NOMO-1 treated with dmso at 0.1 percent for 144 hours (cell line): Measurements from ENCODE around the gene COA8.

Experiments used
- DNase-seq: peaks from one replicate; lab custom pipeline; 2025; ENCODE audit not compliant: unreplicated experiment; lab: John Stamatoyannopoulos, UW

Gene COA8

DNA sequence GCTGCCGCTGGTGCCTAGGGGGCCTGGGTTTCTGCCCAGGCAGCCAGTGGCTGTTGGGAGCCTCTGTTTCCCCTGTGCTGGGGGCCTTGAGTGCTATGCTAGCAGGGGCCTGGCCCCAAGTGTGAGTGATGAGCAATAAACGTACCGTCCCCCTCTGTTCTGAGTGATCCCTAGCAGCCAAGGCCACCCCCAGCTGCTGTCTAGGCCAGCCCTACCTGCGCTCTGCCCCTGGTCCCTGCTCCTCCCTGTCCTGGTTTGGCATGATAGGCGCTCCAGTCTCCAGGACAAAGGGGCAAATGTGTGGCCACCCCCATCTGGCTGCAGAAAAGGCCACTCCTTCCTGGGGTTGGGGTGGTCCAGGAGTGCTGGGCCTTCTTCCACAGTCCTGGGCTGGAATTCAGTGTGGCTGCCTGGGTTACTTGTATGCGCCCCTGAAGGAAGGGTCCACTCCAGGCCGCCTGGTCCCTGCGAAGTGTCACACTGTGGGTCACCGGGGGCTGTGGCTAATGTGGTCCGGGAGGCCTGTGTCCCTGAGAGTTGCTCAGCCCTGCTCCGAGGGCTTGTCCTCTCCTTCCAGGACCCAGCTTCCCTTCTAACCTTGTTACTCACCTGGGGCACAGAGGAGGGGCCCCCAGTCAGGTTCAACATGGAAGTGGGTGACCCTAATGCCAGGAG, 26.7 kb upstream of the COA8 start:
- no peak for DNase-seq

DNA sequence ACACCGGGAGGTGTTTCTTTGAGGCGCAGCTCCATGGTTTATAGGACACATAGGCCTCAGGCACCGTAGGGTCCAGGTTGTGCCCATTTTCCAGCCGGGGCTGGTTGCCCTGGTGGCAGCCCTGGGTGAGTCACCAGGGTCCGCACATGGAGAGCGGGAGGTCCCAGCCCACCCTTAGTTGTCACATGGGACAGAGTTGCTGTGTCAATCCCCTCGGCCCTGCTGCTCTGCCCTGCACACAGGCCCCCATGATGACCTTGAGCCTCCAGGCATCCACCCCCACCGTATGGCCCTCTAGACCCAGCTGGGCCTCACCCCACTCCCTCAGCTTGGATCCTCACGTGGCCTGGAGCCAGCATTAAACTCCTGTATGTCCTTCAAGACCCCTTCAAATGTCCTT, 26.1 kb upstream of the COA8 start:
- no peak for DNase-seq

DNA sequence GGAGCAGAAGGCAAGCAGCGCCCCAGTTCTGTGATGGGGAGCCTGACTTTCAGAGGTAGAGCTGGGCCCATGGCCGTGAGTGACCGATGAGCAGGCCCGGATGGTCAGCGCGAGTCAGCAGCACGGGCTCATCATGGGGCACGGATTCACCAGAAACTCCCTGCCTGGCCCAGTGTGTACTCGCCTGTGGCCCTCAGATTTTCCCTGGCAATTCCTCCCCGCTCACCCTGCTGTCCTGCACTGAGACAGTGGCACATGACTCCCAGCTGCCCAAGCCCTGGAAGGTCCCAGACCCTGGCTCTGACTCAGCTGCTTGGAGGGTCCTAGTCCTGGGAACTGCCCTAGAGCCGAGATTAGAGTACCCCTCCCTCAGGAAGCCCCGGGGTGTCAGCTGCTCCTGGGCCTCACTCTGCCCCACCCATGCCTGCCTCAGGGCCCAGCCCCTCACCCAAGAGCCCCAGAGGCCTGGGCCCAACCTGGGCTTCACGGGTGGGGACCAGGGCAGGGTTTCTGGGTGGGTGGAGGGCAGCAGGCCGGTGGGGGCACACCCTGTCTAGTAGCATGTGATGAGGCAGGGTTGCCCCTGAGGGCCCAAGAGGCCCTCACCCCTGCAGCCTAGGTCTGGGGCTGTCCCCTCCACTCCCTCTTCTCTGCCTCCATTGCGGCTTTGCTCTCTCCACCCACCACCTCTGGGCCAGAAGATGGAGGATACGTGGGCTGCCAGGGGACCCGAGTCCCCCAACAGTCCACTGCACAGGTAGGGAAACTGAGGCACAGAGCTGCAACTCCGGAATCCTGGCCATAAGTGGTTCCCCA, 25.4 kb upstream of the COA8 start:
- DNase-seq = no peak

DNA sequence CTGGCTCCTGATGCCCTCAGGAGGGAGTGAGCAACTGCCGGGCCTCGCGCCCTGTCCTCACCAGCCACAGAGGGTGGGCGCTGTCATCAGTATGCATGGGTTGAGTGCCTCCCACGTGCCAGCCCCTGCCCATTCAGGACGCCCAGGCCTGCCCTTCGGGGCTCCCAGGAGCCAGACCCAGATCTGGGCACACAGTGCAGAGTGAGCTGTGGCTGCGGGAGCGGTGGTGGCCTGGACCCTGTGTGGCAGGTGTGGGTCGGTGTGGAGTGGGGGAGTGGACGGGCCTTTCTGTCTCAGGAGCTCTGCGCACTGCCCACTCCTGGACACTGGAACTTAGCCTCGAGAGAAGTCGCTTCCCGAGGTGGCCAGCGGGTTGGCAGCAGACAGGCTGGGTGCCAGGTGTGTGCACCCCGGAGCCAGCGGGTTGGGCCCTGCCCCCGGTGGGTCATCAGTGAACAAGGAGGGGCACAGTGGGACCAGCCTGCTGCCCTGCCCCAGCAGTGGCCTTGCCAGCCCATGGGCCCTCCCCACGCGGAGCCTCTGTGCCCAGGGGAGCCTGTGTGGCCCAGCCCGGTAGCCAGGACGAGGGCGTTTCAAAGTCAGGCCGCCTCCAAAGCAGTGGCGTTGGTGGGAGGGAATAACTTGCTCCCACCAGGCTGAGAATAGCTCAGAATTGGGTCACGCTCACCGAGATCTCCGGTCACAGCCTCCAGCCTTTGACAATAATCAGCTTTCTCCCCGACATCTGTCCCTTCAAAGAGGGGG, 24.3 kb upstream of the COA8 start:
- no peak for DNase-seq

DNA sequence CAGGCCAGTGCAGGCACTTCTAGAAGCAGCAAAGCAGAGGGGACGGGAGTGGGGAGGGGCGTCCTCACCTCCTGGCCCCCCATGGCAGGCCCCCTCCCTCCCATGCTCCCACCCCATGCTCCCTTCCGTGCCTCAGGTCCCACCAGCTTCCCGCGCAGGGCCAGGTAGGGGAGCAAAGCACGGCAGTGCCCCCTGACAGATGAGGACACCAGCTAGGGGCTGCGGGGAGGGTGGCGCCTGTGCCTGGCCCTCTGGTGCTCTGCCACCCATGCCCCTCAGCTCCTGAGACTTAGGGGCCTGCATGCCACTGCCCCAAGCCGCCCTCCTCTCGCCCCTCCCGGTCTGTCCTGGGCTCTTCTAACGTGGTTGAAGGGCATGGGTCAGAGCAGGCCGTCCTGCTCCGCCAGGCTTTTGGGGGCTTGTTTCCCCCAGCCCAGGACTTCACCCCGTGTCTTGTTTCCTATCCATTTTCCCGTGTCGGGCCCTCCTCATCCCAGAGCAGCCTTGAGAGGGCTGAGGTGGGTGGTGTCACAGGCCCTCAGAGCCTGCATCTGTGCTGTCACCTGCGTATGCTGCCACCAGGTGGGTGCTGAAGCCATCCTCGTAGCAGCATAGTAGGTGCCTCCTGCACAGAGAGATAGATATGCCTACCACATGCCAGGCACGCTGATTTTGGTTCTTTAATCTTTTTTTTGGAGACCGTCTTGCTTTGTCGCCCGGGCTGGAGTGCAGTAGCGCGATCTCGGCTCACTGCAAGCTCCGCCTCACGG, 23.5 kb upstream of the COA8 start:
- DNase-seq = no peak

DNA sequence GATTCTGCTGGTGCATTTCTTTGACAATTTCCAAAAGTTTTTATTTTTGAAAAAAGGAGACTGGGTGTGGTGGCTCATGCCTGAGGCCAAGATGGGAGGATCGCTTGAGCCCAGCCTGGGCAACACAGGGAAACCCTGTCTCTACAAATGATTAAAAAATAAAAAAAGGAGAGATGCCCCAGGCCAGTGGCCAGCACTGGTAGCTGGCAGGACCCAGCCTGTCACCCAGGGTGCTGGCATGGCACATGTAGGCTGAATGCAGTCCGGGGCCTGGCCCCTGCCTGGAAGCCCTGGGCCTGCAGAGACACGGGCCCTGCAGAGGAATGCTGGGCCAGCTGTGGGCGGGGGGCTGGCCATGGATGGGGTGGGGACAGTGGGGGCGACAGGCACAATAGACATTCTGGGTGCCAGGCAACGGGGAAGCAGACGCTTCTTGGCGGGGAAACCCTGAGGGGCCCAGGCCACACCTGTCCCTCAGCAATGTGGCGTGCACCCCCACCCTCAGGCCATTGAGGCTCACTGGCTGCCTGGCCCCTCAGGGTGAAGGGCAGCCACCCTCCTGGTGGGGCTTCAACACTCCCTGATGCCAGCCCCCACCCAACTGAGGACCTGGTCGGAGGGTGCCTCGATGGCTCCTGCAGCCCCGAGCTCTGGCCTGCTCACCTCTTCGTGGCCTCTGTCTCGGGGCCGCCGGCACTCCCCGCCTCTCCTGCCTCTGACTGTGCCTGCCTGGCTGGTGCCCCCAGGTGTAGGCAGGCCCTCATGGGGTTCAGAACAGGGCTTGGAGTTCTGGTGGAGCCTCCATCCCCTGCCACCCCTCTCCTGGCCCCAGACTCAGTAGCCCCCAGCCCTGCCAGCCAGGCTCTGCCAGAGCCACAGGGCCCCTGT, 21.7 kb upstream of the COA8 start:
- DNase-seq = no peak

DNA sequence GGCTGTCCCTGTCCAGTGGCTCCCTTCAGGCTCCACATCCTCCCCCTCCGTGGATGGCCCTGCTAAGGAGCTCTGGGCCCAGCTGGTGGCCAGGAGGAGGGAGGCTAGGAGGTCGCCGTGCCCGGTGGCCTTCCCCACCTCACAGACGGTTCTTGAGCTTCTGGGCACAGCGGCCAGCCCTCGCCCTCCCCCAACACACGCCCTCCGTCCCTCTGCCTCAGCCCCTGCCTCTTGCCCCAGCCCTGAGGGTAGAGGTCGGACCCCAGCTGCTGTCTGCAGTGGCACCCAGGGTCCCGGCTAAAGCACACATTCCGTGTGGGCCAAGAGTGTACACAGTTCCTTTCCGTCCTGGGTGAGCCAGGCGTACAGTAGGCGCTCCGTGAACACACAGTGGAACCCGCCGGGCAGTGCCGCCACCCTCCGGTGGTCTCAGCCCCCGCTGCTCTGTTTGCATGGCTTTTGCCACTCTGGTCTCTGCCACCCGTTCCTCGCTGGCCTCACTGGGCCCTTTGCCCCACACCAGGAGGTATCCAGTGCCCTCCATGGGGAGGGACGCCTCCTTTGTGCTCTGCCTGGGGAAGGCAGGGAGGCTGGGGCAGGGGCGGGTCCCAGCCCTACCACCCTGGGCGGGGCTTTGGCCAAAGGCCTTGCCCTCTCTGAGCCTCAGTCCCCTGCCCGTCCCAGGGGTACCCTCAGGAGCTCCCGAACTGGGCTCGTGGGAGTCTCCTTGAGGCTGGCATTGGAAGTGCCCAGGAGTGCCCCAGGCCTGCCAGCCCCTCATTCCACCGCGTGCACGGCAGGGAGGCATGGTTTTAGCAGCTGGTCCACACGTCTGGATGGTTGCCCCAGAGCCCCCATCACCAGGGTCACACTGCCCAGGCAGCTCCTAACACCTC, 20.8 kb upstream of the COA8 start:
- DNase-seq = no peak

DNA sequence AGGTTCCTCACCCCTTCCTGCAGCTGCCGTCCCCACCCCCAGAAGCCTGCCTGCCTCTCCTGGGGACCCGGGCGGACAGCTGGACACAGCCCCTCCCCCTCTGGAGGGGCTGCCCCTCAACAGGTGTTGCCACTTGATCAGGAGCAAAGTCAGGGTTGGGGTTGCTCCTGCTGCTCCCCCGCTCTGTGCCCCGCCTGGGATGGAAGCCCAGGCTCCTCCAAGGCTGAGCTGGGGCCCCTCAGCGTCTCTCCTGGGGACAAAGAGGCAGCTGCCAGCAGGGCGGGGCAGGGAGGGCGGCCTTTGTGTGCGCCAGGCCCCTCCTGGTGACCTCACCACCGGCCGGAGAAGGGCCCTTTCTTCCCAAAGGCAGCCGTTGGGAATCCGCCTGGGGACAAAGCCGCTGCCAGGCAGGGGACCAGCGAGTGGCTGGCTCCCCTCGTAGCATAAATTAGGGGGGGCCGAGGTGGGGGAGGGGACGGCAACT, 20.1 kb upstream of the COA8 start:
- no peak for DNase-seq

DNA sequence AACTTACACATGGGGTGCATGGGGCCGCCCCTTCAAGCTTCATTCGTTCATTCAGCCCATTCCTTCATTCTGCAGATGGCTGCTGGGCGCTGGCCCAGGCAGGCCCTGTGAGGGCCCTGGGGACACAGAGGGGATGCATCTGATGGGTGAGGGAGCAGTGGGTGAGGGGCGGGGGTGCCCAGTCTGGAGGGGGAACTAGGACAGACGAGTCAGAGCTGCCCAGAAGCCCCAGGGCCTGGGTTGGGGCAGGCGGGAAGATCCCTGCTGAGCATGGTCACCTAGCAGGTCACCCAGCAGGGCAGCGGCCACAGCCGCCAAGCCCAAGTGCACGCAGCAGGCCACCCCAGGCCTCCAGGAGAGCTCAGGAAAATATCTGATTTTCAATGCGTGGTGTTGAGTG, 19.6 kb upstream of the COA8 start:
- no peak for DNase-seq

DNA sequence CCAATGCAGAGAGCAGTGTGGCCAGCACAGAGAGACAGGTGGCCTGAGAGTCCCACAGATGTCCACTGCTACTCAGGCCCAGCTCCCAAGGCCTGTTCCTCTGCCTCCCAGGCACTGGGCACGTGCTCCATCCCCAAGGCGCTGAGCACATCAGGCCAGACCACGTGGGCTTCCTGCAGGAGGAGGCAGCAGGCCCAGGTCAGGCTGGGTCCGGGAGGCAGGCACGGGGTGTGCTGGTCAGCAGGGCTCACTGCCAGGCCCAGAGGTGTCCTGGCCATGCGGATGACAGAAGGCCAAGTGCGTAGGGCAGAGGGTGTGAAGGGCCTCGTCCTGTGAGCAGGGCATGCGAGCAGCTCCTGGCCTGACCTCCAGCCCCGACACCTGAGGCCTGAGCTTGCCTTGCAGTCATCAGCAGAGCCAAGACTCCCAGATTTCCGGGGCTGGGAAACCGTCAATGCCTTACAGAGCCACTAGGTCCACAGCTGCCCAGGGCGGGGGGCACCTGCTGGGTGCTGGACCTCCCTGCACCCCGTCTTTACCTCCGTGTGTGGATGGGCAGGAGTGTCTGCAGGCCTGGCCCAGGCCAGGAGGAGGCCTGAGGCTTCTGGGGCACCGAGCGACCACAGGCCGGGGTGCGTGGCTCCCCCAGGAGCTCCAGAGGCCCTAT, 18.9 kb upstream of the COA8 start:
- DNase-seq = no peak

DNA sequence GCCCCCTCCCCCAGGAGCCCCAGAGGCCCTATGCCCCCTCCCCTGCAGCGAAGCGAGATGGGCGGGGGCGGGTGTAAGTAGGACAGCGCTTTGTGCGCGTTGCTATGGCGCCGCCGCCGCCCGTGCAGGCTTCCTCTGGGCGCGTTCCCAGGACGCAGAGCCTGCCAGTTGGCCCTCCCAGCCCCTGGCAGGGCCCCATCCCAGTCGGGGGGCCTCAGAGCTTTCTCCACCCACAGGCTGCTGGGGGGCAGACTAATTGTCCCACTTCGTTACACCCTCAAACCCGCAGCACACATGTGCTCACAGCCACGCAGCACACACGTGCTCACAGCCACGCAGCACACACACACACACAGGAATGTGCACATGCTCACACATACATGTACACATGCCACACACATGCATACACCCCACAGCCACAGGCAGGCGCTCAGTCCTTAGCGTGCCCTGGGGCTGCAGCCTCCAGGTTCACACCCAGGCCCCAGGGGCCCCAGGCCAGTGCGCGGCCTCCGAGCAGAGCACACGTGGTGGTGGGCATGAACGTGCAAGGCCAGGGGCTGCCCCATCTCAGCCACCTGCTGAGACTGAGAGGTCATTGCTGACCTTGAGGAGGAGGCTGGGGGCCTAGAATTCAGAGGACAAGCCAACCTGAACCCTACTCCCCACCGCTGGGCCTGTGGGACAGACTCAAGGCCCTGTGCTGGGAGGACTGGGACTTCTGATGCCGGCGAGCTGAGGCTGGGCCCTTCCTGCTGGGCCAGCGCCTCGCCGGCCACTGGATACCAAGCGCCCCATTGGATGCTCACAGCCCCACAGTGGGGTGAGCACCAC, 18.2 kb upstream of the COA8 start:
- no peak for DNase-seq

DNA sequence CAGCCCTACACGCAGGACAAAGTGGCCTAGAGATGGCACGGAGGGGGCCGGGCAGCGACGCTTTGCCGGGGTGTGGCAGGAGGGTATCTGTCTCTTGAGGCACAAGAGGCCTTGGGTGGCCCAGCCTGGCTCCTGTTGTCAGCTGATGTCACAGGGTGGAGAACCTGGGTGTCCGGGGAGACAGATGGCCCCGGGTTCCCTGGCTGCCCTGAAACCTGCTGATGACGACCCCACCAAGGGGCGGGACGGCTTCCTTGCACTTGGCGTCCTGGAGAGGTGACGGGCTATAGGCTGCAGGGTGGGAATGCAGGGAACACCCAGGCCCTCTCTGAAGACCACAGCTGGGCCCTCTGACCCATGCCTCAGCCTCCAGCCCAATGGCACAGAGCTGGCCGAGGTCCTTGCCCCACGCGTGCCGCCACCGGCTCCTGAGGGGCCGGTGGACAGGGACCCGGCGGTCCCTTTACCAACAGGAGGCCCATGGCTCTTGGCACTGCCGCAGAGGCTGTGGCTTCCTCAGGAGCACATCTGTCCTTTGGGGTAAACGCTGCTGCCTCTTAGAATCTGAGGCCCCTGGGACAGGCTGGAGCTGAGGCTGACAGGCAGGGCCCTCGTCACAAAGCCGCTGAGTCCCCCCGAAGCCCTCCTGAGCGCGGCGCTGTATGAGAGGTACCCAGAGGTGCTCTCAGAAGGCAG, 17.4 kb upstream of the COA8 start:
- no peak for DNase-seq

DNA sequence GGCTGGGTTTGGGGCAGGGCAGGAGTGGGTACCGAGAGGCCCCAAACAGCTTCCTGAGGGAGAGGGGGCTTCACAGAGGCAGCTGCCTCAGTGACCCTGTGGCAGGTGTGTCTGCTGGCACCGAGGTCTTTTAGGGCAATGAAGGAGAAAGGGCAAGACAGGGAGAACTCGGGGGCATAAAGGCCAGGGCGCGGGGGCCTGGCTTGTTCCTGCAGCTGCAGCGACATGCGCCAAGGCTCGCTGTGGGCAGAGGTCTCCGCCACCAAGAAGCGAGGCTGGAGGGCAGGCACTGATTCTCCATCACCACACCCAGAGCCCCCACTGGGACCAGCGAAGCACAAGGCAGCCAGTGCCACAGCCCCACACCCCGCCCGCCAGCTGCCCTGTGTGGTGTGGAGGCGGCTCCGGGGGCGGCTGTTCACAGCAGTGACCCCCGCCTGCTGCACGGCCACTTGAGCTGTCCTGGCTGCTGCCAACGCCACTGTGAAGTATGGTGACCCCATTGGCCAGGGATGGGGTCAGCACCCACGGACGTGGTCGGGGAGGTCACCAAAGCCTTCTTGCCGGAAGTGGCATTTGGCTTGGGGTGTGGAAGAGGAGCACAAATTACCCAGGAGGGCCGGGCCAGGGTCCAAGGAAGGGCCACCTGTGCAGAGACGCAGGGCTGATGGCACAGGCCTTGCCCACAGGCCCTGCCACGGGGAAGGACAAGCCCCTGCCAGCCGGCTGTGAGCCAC, 16.7 kb upstream of the COA8 start:
- DNase-seq = no peak

DNA sequence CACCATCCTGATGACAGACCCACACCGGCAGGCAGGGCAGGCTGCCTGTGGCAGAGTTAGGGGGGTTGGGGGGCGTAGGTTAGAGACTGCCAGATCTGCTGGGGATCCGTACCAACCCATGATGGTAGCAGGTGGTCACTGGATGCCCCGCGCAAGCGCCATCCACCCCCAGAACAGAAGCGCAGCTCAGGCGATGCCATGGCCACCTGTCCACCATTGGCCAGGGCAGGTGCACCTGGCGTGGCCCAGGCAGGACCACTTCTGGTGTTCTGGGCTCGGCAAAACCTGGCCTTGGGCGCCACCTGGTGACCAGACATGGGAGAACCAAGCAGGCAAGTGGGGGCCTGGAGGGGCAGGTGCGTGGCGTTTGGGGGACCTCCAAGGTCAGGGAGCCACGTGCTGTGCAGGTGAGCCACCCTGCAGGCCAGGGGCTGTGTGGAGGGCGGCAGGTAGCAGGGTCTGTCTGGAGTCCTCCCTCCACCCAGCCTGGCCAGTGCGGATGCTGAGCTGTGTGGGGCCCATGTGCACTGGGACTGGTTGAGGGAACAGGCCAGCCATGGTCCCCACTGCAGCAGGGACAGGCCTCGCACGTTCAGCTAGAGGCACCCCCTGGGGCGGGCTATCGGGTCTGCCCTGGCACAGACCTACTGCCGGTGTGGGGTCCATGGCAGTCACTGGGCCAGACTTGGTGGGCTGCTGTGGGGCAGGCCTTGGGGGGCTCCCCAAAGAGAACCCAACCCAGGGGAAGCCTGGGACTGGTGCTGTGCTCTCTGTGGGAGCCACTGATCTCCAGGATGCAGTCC, 15.9 kb upstream of the COA8 start:
- DNase-seq = peak; percentile 14

DNA sequence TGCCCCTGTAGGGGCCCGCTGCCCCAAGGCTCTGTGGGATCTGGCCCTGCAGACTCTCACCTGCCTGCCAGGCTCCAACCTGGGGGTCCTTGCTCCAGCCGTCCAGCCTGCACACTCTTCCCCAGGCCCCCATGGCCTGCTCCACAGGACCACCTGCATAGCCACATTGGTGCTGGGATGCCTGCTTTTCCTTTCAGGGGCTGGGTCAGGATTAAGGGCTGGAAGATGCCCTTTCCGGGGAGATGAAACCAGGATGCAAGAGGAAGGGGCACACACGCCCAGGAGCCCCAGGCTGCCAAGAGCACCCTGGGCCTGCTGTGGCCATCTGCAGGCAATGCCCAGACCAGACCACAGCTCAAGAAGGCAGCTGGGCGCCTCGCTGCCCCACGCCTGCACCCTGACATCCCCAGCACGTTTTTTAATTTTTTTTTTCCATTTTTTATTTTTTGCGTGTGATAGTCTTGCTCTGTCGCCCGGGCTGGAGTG, 15.3 kb upstream of the COA8 start:
- DNase-seq = no peak
